Sigmoid colon (tissue), 4 donors: ENCODE measurements around the gene SLC9A9.

ENCODE experiments used
- EP300 ChIP-seq, 4 donors: sonication (generic); formaldehyde crosslinking; IDR thresholded peaks; one replicate each; pipeline ENCODE4 v1.6.1; 2017; ENCODE audit warnings: antibody characterized with exemption in 4 of 4
- POLR2A ChIP-seq, 2 donors: fragments of 450-650 bp; IDR thresholded peaks; one replicate each; pipeline ENCODE4 v1.6.1; 2016; ENCODE audit warnings: antibody characterized with exemption in 2 of 2, mild to moderate bottlenecking in 2 of 2, moderate library complexity in 2 of 2
- POLR2AphosphoS5 ChIP-seq, 4 donors: sonication (generic); formaldehyde crosslinking; IDR thresholded peaks; one replicate each; pipeline ENCODE4 v1.6.1; 2017; ENCODE audit warnings: antibody characterized with exemption in 4 of 4
- TF ChIP-seq, protein P1 (sequence below), 4 experiments: fragments of 450-650 bp in 3 of 4; fragments of 200-600 bp in 1 of 4; IDR thresholded peaks; one replicate each; pipeline ENCODE4 v1.5.1; 2016 to 2019; ENCODE audit warnings: antibody characterized with exemption in 4 of 4, mild to moderate bottlenecking in 3 of 4, moderate library complexity in 2 of 4

DNA sequence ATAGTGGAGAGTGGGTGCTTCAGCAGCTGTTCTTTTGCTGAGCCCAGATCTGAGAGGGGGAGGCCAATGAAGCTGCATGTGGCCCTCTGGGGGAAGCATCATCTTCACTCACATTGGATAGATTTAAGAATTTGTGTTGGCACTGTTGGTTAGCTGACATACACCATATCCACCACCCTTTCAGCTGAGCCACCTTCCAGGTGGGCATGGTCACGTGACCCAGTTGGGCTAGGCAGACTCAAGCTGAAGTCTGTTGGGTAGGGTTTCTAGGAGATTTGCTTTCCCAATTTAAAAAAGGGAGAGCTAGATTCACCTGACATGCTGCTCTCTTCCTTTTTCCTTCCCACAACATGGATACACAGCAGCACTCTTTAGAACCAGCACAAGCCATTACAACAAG is 417.7 kb downstream of the SLC9A9 start:
- TF ChIP-seq POLR2AphosphoS5 (IDR thresholded peaks at IDR 0.05) = no peak
- TF ChIP-seq, protein P1, sequence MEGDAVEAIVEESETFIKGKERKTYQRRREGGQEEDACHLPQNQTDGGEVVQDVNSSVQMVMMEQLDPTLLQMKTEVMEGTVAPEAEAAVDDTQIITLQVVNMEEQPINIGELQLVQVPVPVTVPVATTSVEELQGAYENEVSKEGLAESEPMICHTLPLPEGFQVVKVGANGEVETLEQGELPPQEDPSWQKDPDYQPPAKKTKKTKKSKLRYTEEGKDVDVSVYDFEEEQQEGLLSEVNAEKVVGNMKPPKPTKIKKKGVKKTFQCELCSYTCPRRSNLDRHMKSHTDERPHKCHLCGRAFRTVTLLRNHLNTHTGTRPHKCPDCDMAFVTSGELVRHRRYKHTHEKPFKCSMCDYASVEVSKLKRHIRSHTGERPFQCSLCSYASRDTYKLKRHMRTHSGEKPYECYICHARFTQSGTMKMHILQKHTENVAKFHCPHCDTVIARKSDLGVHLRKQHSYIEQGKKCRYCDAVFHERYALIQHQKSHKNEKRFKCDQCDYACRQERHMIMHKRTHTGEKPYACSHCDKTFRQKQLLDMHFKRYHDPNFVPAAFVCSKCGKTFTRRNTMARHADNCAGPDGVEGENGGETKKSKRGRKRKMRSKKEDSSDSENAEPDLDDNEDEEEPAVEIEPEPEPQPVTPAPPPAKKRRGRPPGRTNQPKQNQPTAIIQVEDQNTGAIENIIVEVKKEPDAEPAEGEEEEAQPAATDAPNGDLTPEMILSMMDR (IDR thresholded peaks at IDR 0.05) = no peak
- no peak for TF ChIP-seq POLR2A (IDR thresholded peaks at IDR 0.05)
- no peak for TF ChIP-seq EP300 (IDR thresholded peaks at IDR 0.05)
